LNCAP (cell line): ENCODE results near the gene CCDC88B.

Experiments
- TF ChIP-seq, protein P1 (sequence below): fragments of 450-650 bp; IDR thresholded peaks from 2 replicates; pipeline ENCODE4 v1.5.1; 2017; ENCODE audit warnings: mild to moderate bottlenecking

CCDC88B gene

DNA sequence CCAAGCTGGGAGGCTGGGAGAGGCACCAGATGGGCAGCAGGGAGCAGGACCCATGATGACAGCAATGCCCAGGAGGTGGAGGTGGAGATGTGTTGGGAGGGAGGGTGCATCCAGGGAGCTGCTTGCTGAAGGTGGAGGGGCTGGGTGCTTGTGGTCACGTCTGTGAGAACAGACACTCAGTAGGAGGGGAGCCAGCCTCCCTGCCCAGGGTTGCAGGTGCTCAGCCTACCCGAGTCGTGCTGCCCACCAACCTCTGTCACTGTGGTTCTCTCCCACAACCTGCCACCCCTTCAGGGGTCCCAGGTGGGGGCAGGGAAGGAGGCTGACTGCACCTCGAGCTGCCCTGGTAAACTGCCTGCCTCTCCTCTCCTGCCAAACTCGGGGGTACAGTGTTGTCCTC, 16.6 kb upstream of the CCDC88B start:
- TF ChIP-seq, protein P1, sequence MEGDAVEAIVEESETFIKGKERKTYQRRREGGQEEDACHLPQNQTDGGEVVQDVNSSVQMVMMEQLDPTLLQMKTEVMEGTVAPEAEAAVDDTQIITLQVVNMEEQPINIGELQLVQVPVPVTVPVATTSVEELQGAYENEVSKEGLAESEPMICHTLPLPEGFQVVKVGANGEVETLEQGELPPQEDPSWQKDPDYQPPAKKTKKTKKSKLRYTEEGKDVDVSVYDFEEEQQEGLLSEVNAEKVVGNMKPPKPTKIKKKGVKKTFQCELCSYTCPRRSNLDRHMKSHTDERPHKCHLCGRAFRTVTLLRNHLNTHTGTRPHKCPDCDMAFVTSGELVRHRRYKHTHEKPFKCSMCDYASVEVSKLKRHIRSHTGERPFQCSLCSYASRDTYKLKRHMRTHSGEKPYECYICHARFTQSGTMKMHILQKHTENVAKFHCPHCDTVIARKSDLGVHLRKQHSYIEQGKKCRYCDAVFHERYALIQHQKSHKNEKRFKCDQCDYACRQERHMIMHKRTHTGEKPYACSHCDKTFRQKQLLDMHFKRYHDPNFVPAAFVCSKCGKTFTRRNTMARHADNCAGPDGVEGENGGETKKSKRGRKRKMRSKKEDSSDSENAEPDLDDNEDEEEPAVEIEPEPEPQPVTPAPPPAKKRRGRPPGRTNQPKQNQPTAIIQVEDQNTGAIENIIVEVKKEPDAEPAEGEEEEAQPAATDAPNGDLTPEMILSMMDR: no peak

- TF ChIP-seq, protein P1: no peak
Observed at GRCh38 chr11:64324692-64325469, 15.1 kb upstream of the CCDC88B start.

DNA sequence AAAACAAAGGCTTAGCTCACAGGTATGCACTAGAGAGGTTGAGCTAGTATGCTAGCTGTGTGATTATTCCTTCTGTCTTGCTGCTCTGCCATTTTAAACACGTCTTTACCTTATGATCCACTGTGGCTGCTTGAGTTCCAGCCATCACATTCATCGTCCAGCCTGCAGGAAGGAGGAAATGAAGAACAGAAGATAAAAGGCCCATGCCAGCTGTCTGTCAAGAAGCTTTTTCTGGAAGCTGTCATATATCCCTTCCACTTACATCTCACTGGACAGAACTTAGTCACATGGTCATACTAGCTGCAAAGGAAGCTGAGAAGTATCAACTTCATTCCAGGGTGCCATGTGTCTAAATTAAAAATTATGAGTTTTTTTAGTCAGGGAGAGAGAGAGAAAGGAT, 12.6 kb upstream of the CCDC88B start:
- TF ChIP-seq, protein P1: no peak

DNA sequence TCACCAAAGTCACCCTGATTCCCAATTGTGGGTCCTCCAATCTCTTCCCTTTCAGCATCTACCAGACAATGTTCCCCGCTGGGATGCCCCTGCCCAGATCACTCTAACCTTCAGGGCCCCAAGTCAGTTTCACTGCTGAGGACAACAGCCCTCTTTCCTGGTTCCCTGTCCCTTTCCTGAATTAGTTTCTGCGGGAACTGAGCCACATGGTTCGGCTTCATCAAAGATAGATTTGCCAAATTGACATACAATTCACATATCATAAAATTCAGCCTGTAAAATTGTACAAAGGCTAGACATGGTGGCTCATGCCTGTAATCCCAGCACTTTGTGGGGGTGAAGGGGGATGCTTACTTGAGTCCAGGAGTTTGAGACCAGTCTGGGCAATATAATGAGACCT, 12.0 kb upstream of the CCDC88B start:
- TF ChIP-seq, protein P1: no peak

DNA sequence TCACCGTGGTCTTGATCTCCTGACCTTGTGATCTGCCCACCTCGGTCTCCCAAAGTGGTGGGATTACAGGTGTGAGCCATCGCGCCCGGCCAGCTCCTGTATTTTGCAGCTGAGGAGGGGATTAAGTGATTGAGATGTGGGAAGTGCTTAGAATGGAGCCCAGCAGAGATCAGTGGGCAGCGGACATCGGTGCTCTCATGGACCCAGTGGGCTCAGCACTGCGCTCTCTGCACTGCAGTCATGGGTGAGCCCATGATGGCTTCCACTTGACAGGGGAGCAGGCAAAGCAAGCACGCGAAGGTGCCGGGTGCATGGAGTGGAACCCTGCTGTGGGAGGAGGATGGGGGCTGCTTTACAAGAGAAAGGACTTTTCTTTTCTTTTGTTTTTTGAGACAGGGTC, 9.1 kb upstream of the CCDC88B start:
- TF ChIP-seq, protein P1: no peak

DNA sequence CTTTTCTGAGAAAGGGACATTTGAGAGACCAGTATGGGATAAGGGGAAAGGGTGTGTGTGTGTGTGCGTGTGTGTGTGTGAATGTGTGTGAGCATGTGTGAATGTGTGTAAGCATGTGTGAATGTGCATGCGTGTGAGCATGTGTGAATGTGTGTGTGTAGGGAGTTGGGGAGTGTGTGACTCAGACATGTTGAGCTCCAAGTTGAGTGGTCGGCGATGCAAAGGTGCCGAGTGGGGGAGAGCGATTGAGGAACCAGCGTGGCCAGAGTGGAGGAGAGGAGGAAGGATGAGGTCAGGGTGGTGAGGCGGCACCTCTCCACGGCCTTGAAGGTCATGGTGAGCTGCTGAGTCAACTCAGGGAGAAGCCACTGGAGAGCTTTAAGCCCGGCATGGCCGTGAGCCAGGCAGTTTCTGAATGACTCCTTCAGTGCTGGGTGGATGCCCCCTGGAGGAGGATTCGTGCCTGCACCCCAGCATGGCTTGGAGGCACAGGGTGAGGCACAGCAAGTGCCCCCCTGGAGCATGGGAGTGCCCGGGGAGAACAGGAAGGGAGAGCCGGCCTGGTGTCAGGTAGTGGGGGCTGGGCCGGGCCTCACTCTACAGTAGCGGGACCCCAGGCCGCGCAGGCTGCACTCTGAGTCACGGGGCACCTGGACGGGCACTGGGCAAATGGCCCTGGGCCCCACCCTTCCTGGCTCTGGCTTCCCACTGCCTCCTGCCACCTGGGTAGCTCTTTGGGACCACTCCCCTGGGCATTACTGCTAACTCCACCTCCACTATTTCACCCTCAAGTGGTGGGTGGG, 8.2 kb upstream of the CCDC88B start:
- TF ChIP-seq, protein P1: no peak; the same call in 1 of the 2 replicates

DNA sequence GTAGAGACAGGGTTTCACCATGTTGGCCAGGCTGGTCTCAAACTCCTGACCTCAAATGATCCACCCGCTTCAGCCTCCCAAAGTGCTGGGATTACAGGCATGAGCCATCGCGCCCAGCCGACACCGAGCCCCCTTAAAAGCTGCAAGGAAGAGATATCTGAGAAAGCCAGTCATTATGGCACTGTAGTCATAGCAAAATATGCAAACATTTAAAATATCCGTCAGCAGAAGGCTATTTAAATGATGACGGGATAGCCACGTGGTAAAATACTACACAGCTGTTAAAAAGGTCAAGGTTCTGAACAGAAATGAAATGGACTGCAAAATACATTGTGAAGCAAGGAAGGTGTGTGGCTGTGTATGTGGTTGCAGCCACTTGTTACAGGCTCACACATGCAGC, 6.4 kb upstream of the CCDC88B start:
- TF ChIP-seq, protein P1: no peak
